ENCODE results near the gene PRKCE. TPM values are rescaled to one million over a fixed set of nuclear protein-coding genes. Genes with fewer than 3 reads are reported as not detected.

Gene PRKCE
- total and polyA plus RNA-seq, 2 experiments from 2014 or later: 0.94 to 1.2 TPM

- TF ChIP-seq ZNF462 (CRISPR knock-in tag; IDR thresholded peaks at IDR 0.05) (no peak), STAT1 (IDR thresholded peaks at IDR 0.05; ENCODE audit: unreplicated experiment) (no peak), NANOG (IDR thresholded peaks at IDR 0.05; ENCODE audit: borderline replicate concordance) (no peak), POLR2AphosphoS5 (IDR thresholded peaks at IDR 0.05; ENCODE audit: low read depth) (no peak), JUNB (IDR thresholded peaks at IDR 0.05; ENCODE audit: unreplicated experiment) (no peak)
These were observed 72.9 kb downstream of the PRKCE start (continued) for GRCh38 chr2:45724335-45724734.

GRCh38 chr2:45725731-45726130 is 74.3 kb downstream of the PRKCE start:
- DNase-seq (ENCODE audit: low spot score) (no peak), ATAC-seq (no peak)
- H3K36me3 Mint-ChIP-seq (ENCODE audit: low read depth): no peaks in the 10 kb centered on the region
- Histone ChIP-seq H3K27ac (ENCODE audit: low read depth) (no peak overlapping the region), H3K4me2 (no peak overlapping the region), H3K4me1 (ENCODE audit: insufficient read depth) (peaks cover 4% of the 10 kb centered on the region; the same call in 1 of the 2 replicates), H3F3A (replicated peaks; ENCODE audit: low read depth) (no peaks in the 10 kb centered on the region), H2AFZ (no peak overlapping the region), H3K36me3 (ENCODE audit: insufficient read depth) (no peaks in the 10 kb centered on the region), H3K4me3 (no peak overlapping the region), H3K79me2 (replicated peaks; ENCODE audit: insufficient read depth) (no peaks in the 10 kb centered on the region), H3K27me3 (ENCODE audit: insufficient read depth) (no peaks in the 10 kb centered on the region), H4K20me1 (replicated peaks; ENCODE audit: insufficient read depth) (no peaks in the 10 kb centered on the region), H3K9me2 (ENCODE audit: insufficient read depth) (0 out of 2 replicates have a peak, but pooled peaks cover 3% of the 10 kb centered on the region)
- peaks cover 9% of the 10 kb centered on the region for H3K4me1 Mint-ChIP-seq
- H3K9me3 Mint-ChIP-seq: no peaks in the 10 kb centered on the region
- H3K27ac Mint-ChIP-seq: no peak overlapping the region
- no peak overlapping the region for H3K4me3 Mint-ChIP-seq
- H3K27me3 Mint-ChIP-seq (ENCODE audit: insufficient read depth, low read depth, poor library complexity): no peaks in the 10 kb centered on the region
- TF ChIP-seq JUNB (IDR thresholded peaks at IDR 0.05; ENCODE audit: unreplicated experiment) (no peak), ZNF462 (CRISPR knock-in tag; IDR thresholded peaks at IDR 0.05) (no peak), STAT1 (IDR thresholded peaks at IDR 0.05; ENCODE audit: unreplicated experiment) (no peak), CTCF (conservative IDR thresholded peaks at IDR 0.05; ENCODE audit: low read depth in 2 of 2) (no peak), ETS1 (IDR thresholded peaks at IDR 0.05) (no peak)
